Nucleus accumbens (tissue), 56 donors: ENCODE measurements around the gene OR6C6.
"Not testable (repeated sequence)": the region's sequence is repeated elsewhere in the genome, so short reads cannot be mapped to it uniquely, and the experiment has no call there.

Source experiments
- DNase-seq, 56 donors: peaks; one replicate each; lab custom pipeline; 2025; lab: John Stamatoyannopoulos, UW

OR6C6 gene

GRCh38 chr12:55296469-55296868 is at the start of gene OR6C6:
OR6C6 (minus strand) TSS chr12:55296569; CDS start chr12:55295232, 1,337 bp downstream.
- no peak for DNase-seq

GRCh38 chr12:55336002-55336401 is 39.6 kb upstream of the OR6C6 start:
- no peak for DNase-seq

GRCh38 chr12:55330446-55330845 is 34.1 kb upstream of the OR6C6 start, which contains the start of gene OR6C3:
OR6C3 (plus strand) TSS chr12:55330746; CDS start chr12:55331701, 955 bp downstream.
- no peak for DNase-seq

GRCh38 chr12:55325801-55326200 is 29.4 kb upstream of the OR6C6 start:
- DNase-seq, result not testable (repeated sequence)

- no peak for DNase-seq
These were observed 23.8 kb upstream of the OR6C6 start for GRCh38 chr12:55320201-55320600.

- DNase-seq, result no peak
These were observed 17.7 kb upstream of the OR6C6 start, which contains the start of gene OR6C1 for GRCh38 chr12:55314043-55314442. OR6C1 (plus strand) TSS chr12:55314343; CDS start chr12:55320600, 6,257 bp downstream.

GRCh38 chr12:55289999-55290398 is 6.4 kb downstream of the OR6C6 start:
- DNase-seq, result no peak

- DNase-seq, result no peak
These were observed 15.4 kb downstream of the OR6C6 start for GRCh38 chr12:55280991-55281390.

- DNase-seq, result no peak
These were observed 38.1 kb downstream of the OR6C6 start for GRCh38 chr12:55258303-55258702.

- no peak for DNase-seq
These were observed 39.5 kb downstream of the OR6C6 start for GRCh38 chr12:55256831-55257230.

- DNase-seq, result no peak
These were observed 43.1 kb downstream of the OR6C6 start for GRCh38 chr12:55253281-55253680.

GRCh38 chr12:55250944-55251343 is 45.4 kb downstream of the OR6C6 start:
- no peak for DNase-seq

- DNase-seq, result no peak
These were observed 50.2 kb downstream of the OR6C6 start for GRCh38 chr12:55246159-55246558.

GRCh38 chr12:55244309-55244708 is 52.1 kb downstream of the OR6C6 start, which contains the start of gene OR6C74:
OR6C74 (plus strand) TSS chr12:55244609; CDS start chr12:55247288, 2,679 bp downstream.
- no peak for DNase-seq
